ENCODE measurements around the gene TOP3B.
A peak's percentile ranks its signal among the peaks of the same experiment; 100 is the strongest.

Gene TOP3B

DNA sequence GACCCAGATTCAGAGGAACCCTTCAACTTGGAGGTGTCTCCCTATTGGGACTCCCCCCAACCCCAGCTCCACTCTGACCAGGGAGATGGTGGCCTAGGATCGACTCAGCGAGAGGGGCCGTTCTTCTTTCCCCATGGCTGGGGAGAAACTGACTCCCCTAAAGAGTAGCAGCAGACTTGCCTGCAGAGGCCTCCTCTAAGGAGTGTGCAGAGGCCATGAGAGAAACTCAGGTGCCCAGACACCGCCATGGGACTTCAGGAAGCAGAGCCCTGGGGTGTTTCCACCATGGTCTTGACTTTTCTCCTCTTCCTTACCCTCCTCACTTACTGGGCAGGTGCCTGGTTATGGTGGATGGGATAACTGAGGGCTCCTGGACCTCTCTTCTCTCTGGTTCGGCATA, 2.6 kb upstream of the TOP3B start:
- DNase-seq (ENCODE audit: low spot score) = no peak
- in situ Hi-C loops (cut with MboI; ENCODE audit: low pct_unique_long_range_greater_than_20kb, low sequenced_read_pairs, unreplicated experiment) = no loop called here
- no peak for TF ChIP-seq CTCF (IDR thresholded peaks at IDR 0.05; ENCODE audit: extremely low read depth, insufficient read depth, missing control alignments)

- peak; percentile 91 for TF ChIP-seq CTCF (IDR thresholded peaks at IDR 0.05; ENCODE audit: extremely low read depth, insufficient read depth, missing control alignments)
- in situ Hi-C loops (cut with MboI; ENCODE audit: low pct_unique_long_range_greater_than_20kb, low sequenced_read_pairs, unreplicated experiment) = no loop called here
- peak; percentile 61 for DNase-seq (ENCODE audit: low spot score)
These were observed 2.2 kb upstream of the TOP3B start for GRCh38 chr22:21984793-21985192.

DNA sequence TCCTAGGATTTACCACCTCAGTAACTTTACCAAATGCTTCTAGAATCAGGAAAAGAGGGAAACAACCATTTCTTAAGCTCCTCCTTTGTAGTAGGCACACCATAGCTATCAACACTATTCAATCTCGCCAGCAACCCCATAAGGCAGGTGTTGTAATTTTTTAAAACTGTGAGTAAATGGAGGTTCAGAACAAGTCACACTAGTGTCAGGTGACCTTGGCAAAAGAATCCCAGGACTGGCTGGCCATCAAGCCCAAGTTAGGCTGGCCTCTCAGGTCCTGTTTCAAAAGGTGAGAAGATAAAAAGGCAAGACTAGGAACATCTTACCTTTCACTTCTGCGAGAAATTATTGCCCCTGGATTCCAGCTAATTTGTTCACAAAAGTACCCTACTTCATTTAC, 713 bp downstream of the TOP3B start:
- no peak for TF ChIP-seq CTCF (IDR thresholded peaks at IDR 0.05; ENCODE audit: extremely low read depth, insufficient read depth, missing control alignments)
- DNase-seq (ENCODE audit: low spot score) = no peak
- in situ Hi-C loops (cut with MboI; ENCODE audit: low pct_unique_long_range_greater_than_20kb, low sequenced_read_pairs, unreplicated experiment) = no loop called here

- no peak for TF ChIP-seq CTCF (IDR thresholded peaks at IDR 0.05; ENCODE audit: extremely low read depth, insufficient read depth, missing control alignments)
- in situ Hi-C loops (cut with MboI; ENCODE audit: low pct_unique_long_range_greater_than_20kb, low sequenced_read_pairs, unreplicated experiment) = no loop called here
- no peak for DNase-seq (ENCODE audit: low spot score)
These were observed 2.0 kb downstream of the TOP3B start for GRCh38 chr22:21980547-21980946.

DNA sequence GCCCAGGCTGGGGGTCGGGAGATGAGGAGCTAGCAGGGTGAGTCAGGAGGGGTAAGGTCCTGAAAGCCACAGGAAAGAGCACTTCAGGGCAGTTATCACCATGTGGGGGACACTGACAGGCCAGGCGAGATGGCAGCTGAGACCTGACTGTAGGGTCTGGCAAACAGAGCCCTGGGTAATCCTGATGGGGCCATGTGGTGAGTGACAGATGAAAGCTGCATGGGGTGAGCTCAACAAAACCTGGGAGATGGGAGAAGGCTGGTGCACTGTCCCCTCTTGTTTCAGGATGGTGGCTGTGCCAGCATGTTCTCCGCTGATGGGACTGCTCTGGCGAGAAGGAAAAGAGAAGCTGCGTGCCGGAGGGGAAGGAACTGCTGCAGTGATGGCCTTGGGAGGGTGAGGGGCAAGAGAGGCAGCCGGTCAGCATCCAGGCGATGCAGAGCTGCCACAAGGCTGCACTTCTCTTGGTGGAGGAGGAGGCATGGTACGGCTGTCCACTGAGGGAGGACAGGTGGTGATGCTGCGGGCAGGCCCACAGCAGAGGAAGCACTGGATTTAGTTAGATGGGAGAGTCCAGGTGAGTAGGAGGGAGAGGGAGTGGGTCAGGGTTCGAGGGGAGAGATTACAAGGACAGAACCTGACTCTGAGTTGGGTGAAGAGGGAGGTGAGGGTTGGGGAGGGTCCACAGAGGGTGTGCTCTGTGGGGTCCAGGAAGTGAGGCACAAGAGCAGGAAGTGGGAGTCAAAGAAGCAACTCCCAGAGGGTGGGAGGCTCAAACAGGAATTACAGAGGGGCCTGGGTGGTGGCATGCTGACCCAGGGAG, 3.8 kb downstream of the TOP3B start:
- no peak for DNase-seq (ENCODE audit: low spot score)
- TF ChIP-seq CTCF (IDR thresholded peaks at IDR 0.05; ENCODE audit: extremely low read depth, insufficient read depth, missing control alignments) = no peak
- in situ Hi-C loops (cut with MboI; ENCODE audit: low pct_unique_long_range_greater_than_20kb, low sequenced_read_pairs, unreplicated experiment) = no loop called here

DNA sequence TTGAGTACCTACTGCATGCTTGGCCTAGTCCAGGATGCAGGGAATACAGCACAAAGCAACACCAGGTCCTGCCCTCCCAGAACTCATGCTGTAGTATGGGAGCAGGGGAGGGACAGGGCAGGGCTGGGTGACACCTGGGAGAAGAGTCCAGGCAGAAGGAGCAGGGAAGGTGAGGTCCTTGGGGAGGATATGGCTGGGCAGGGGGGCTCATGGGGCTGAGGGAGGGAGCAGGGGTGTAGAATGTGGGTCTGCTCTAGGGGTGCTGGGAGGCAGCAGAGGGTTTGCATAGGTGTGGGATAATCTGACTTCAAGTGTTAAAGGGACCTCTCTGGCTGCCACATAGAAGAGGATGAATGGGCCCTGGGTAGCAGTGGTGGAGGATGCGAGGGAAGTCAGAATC, 4.8 kb downstream of the TOP3B start:
- no peak for TF ChIP-seq CTCF (IDR thresholded peaks at IDR 0.05; ENCODE audit: extremely low read depth, insufficient read depth, missing control alignments)
- no peak for DNase-seq (ENCODE audit: low spot score)
- in situ Hi-C loops (cut with MboI; ENCODE audit: low pct_unique_long_range_greater_than_20kb, low sequenced_read_pairs, unreplicated experiment) = no loop called here

Data from GM13977 (cell line).